ENCODE data around the gene SP4. TPM values are rescaled to one million over a fixed set of nuclear protein-coding genes. Genes with fewer than 3 reads are reported as not detected.

SP4 gene
- total and polyA plus RNA-seq, 2 experiments from 2014 or later: 11.9 to 41.6 TPM

DNA sequence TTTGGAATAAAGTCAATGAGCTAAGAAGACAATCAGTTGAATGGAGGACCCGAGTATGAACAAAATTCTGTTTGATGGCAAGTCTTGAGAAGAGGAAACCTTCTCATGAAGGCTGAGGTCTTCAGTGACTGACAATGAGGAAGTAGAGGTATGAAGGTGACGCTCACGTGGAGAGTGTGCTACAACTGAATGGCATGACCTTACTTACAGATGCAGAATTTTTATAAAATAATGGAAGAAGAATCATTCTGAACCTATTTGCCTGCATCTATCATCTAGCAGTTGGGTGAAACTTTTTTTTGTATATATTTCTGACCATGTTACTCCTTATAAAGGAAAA lies 19.4 kb upstream of the SP4 start:
- ATAC-seq: no peak
- H3K9me2 ChIP-seq (ENCODE audit: insufficient read depth): peaks cover 13% of the 10 kb centered on the region; the same call in 1 of the 2 replicates
- TF ChIP-seq CREB1 (CRISPR knock-in tag; IDR thresholded peaks at IDR 0.05; ENCODE audit: low read depth) (no peak), STAT1 (IDR thresholded peaks at IDR 0.05; ENCODE audit: unreplicated experiment) (no peak), EZH2phosphoT487 (IDR thresholded peaks at IDR 0.05; ENCODE audit: unreplicated experiment) (no peak), ZNF331 (CRISPR knock-in tag; IDR thresholded peaks at IDR 0.05; ENCODE audit: low read depth) (no peak), EZH2 (IDR thresholded peaks at IDR 0.05; ENCODE audit: low read depth, unreplicated experiment) (no peak), ZNF114 (CRISPR knock-in tag; IDR thresholded peaks at IDR 0.05) (no peak), JUNB (IDR thresholded peaks at IDR 0.05; ENCODE audit: unreplicated experiment) (no peak), NANOG (IDR thresholded peaks at IDR 0.05; ENCODE audit: borderline replicate concordance) (no peak), POLR2AphosphoS5 (IDR thresholded peaks at IDR 0.05; ENCODE audit: low read depth) (no peak)
- TF ChIP-seq, protein P1, sequence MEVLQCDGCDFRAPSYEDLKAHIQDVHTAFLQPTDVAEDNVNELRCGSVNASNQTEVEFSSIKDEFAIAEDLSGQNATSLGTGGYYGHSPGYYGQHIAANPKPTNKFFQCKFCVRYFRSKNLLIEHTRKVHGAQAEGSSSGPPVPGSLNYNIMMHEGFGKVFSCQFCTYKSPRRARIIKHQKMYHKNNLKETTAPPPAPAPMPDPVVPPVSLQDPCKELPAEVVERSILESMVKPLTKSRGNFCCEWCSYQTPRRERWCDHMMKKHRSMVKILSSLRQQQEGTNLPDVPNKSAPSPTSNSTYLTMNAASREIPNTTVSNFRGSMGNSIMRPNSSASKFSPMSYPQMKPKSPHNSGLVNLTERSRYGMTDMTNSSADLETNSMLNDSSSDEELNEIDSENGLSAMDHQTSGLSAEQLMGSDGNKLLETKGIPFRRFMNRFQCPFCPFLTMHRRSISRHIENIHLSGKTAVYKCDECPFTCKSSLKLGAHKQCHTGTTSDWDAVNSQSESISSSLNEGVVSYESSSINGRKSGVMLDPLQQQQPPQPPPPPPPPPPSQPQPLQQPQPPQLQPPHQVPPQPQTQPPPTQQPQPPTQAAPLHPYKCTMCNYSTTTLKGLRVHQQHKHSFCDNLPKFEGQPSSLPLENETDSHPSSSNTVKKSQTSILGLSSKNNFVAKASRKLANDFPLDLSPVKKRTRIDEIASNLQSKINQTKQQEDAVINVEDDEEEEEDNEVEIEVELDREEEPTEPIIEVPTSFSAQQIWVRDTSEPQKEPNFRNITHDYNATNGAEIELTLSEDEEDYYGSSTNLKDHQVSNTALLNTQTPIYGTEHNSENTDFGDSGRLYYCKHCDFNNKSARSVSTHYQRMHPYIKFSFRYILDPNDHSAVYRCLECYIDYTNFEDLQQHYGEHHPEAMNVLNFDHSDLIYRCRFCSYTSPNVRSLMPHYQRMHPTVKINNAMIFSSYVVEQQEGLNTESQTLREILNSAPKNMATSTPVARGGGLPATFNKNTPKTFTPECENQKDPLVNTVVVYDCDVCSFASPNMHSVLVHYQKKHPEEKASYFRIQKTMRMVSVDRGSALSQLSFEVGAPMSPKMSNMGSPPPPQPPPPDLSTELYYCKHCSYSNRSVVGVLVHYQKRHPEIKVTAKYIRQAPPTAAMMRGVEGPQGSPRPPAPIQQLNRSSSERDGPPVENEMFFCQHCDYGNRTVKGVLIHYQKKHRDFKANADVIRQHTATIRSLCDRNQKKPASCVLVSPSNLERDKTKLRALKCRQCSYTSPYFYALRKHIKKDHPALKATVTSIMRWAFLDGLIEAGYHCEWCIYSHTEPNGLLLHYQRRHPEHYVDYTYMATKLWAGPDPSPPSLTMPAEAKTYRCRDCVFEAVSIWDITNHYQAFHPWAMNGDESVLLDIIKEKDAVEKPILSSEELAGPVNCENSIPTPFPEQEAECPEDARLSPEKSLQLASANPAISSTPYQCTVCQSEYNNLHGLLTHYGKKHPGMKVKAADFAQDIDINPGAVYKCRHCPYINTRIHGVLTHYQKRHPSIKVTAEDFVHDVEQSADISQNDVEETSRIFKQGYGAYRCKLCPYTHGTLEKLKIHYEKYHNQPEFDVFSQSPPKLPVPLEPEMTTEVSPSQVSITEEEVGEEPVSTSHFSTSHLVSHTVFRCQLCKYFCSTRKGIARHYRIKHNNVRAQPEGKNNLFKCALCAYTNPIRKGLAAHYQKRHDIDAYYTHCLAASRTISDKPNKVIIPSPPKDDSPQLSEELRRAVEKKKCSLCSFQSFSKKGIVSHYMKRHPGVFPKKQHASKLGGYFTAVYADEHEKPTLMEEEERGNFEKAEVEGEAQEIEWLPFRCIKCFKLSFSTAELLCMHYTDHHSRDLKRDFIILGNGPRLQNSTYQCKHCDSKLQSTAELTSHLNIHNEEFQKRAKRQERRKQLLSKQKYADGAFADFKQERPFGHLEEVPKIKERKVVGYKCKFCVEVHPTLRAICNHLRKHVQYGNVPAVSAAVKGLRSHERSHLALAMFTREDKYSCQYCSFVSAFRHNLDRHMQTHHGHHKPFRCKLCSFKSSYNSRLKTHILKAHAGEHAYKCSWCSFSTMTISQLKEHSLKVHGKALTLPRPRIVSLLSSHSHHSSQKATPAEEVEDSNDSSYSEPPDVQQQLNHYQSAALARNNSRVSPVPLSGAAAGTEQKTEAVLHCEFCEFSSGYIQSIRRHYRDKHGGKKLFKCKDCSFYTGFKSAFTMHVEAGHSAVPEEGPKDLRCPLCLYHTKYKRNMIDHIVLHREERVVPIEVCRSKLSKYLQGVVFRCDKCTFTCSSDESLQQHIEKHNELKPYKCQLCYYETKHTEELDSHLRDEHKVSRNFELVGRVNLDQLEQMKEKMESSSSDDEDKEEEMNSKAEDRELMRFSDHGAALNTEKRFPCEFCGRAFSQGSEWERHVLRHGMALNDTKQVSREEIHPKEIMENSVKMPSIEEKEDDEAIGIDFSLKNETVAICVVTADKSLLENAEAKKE (CRISPR knock-in tag; IDR thresholded peaks at IDR 0.05): no peak
- TF ChIP-seq, protein P2, sequence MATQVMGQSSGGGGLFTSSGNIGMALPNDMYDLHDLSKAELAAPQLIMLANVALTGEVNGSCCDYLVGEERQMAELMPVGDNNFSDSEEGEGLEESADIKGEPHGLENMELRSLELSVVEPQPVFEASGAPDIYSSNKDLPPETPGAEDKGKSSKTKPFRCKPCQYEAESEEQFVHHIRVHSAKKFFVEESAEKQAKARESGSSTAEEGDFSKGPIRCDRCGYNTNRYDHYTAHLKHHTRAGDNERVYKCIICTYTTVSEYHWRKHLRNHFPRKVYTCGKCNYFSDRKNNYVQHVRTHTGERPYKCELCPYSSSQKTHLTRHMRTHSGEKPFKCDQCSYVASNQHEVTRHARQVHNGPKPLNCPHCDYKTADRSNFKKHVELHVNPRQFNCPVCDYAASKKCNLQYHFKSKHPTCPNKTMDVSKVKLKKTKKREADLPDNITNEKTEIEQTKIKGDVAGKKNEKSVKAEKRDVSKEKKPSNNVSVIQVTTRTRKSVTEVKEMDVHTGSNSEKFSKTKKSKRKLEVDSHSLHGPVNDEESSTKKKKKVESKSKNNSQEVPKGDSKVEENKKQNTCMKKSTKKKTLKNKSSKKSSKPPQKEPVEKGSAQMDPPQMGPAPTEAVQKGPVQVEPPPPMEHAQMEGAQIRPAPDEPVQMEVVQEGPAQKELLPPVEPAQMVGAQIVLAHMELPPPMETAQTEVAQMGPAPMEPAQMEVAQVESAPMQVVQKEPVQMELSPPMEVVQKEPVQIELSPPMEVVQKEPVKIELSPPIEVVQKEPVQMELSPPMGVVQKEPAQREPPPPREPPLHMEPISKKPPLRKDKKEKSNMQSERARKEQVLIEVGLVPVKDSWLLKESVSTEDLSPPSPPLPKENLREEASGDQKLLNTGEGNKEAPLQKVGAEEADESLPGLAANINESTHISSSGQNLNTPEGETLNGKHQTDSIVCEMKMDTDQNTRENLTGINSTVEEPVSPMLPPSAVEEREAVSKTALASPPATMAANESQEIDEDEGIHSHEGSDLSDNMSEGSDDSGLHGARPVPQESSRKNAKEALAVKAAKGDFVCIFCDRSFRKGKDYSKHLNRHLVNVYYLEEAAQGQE (IDR thresholded peaks at IDR 0.05; ENCODE audit: unreplicated experiment): no peak
- TF ChIP-seq, protein P3, sequence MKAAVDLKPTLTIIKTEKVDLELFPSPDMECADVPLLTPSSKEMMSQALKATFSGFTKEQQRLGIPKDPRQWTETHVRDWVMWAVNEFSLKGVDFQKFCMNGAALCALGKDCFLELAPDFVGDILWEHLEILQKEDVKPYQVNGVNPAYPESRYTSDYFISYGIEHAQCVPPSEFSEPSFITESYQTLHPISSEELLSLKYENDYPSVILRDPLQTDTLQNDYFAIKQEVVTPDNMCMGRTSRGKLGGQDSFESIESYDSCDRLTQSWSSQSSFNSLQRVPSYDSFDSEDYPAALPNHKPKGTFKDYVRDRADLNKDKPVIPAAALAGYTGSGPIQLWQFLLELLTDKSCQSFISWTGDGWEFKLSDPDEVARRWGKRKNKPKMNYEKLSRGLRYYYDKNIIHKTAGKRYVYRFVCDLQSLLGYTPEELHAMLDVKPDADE (IDR thresholded peaks at IDR 0.05): no peak
- TF ChIP-seq, protein P4, sequence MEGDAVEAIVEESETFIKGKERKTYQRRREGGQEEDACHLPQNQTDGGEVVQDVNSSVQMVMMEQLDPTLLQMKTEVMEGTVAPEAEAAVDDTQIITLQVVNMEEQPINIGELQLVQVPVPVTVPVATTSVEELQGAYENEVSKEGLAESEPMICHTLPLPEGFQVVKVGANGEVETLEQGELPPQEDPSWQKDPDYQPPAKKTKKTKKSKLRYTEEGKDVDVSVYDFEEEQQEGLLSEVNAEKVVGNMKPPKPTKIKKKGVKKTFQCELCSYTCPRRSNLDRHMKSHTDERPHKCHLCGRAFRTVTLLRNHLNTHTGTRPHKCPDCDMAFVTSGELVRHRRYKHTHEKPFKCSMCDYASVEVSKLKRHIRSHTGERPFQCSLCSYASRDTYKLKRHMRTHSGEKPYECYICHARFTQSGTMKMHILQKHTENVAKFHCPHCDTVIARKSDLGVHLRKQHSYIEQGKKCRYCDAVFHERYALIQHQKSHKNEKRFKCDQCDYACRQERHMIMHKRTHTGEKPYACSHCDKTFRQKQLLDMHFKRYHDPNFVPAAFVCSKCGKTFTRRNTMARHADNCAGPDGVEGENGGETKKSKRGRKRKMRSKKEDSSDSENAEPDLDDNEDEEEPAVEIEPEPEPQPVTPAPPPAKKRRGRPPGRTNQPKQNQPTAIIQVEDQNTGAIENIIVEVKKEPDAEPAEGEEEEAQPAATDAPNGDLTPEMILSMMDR (conservative IDR thresholded peaks at IDR 0.05; ENCODE audit: low read depth in 2 of 2): no peak
- peaks cover 11% of the 10 kb centered on the region for H3K4me1 ChIP-seq (ENCODE audit: insufficient read depth)
- no peaks in the 10 kb centered on the region for H3K36me3 Mint-ChIP-seq (ENCODE audit: low read depth)
- no peaks in the 10 kb centered on the region for H3K27me3 ChIP-seq (ENCODE audit: insufficient read depth)
- no peak overlapping the region for H3K27ac Mint-ChIP-seq
- H3K4me2 ChIP-seq: no peak overlapping the region
- peaks cover 8% of the 10 kb centered on the region for H3K27me3 Mint-ChIP-seq (ENCODE audit: insufficient read depth, low read depth, poor library complexity)
- H3K79me2 ChIP-seq (replicated peaks; ENCODE audit: insufficient read depth): no peaks in the 10 kb centered on the region
- H3K9me3 Mint-ChIP-seq: no peaks in the 10 kb centered on the region
- no peak overlapping the region for H3K4me3 Mint-ChIP-seq
- H3K4me1 Mint-ChIP-seq: peaks cover 11% of the 10 kb centered on the region
- H3K27ac ChIP-seq (ENCODE audit: low read depth): no peak overlapping the region
- no peaks in the 10 kb centered on the region for H4K20me1 ChIP-seq (replicated peaks; ENCODE audit: insufficient read depth)
- no peaks in the 10 kb centered on the region for H3F3A ChIP-seq (replicated peaks; ENCODE audit: low read depth)
- H2AFZ ChIP-seq: no peak overlapping the region
- no peak overlapping the region for H3K4me3 ChIP-seq
- DNase-seq (ENCODE audit: low spot score): no peak
- no peaks in the 10 kb centered on the region for H3K36me3 ChIP-seq (ENCODE audit: insufficient read depth)
